CD8-positive, alpha-beta memory T cell (primary cell): ENCODE results near the gene ZNF544. TPM values are rescaled to one million over a fixed set of nuclear protein-coding genes. Genes with fewer than 3 reads are reported as not detected.

Experiments used
- CTCF ChIA-PET: fragments of 350-600 bp; sonication (Branson Sonifier 250); formaldehyde crosslinking; loops from one replicate; lab custom pipeline; 2021; ENCODE audit warnings: antibody characterized with exemption; lab: Charles Lee
- POLR2A ChIA-PET: fragments of 350-600 bp; sonication (Branson Sonifier 250); formaldehyde crosslinking; loops from one replicate; lab custom pipeline; 2021; ENCODE audit warnings: antibody characterized with exemption; lab: Charles Lee
- DNase-seq, 5 donors: peaks; one replicate each; pipeline versions ENCODE4 v3.0.0 to v3.0.0-alpha.2; 2020 to 2022; ENCODE audit warnings: mixed read lengths in 1 of 5
- H3K27ac ChIP-seq: one replicate; pipeline ENCODE4 v1.7.0; 2013; ENCODE audit warnings: low read depth, mild to moderate bottlenecking, low read length, moderate library complexity
- H3K27me3 ChIP-seq: 2 replicates; pipeline ENCODE4 v1.7.0; 2013; ENCODE audit warnings: low read length, mild to moderate bottlenecking; ENCODE audit not compliant: insufficient read depth, poor library complexity, severe bottlenecking
- H3K36me3 ChIP-seq: 2 replicates; pipeline ENCODE4 v1.7.0; 2013; ENCODE audit warnings: mild to moderate bottlenecking, low read length, moderate library complexity; ENCODE audit not compliant: insufficient read depth
- H3K4me1 ChIP-seq: 2 replicates; pipeline ENCODE4 v1.7.0; 2013; ENCODE audit warnings: mild to moderate bottlenecking, low read length, moderate library complexity; ENCODE audit not compliant: insufficient read depth
- H3K4me3 ChIP-seq: 2 replicates; pipeline ENCODE4 v1.7.0; 2013; ENCODE audit warnings: mild to moderate bottlenecking, low read length
- H3K9me3 ChIP-seq: 2 replicates; pipeline ENCODE4 v1.7.0; 2013; ENCODE audit warnings: mild to moderate bottlenecking, low read length
- H3K27ac Mint-ChIP-seq, 8 donors: one replicate each; pipeline ENCODE4 v1.8.0; 2020 to 2021; ENCODE audit warnings: mixed read lengths in 8 of 8, mild to moderate bottlenecking in 6 of 8, inconsistent platforms in 3 of 8, moderate library complexity in 3 of 8
- H3K27me3 Mint-ChIP-seq, 2 donors: one replicate each; pipeline ENCODE4 v1.8.0; 2020 to 2021; ENCODE audit warnings: mixed read lengths in 2 of 2, mild to moderate bottlenecking in 1 of 2, moderate library complexity in 1 of 2
- H3K36me3 Mint-ChIP-seq, 3 donors: one replicate each; pipeline ENCODE4 v1.8.0; 2020 to 2021; ENCODE audit warnings: mixed read lengths in 3 of 3, inconsistent platforms in 1 of 3, mild to moderate bottlenecking in 1 of 3
- H3K4me1 Mint-ChIP-seq, 3 donors: one replicate each; pipeline ENCODE4 v1.8.0; 2020 to 2021; ENCODE audit warnings: mixed read lengths in 3 of 3, inconsistent platforms in 1 of 3, mild to moderate bottlenecking in 1 of 3
- H3K4me3 Mint-ChIP-seq, 7 donors: one replicate each; pipeline ENCODE4 v1.8.0; 2020 to 2021; ENCODE audit warnings: mixed read lengths in 7 of 7, mild to moderate bottlenecking in 6 of 7, moderate library complexity in 4 of 7, inconsistent platforms in 2 of 7
- H3K9me3 Mint-ChIP-seq, 5 donors: one replicate each; pipeline ENCODE4 v1.8.0; 2020 to 2022; ENCODE audit warnings: mixed read lengths in 5 of 5, mild to moderate bottlenecking in 3 of 5, moderate library complexity in 2 of 5, inconsistent platforms in 1 of 5
- polyA plus RNA-seq: library from polyadenylated mRNA; unstranded; fragments of 300-500 nt; fragmentation: Illumina TruSeq; gene quantifications from one replicate; pipeline ENCODE4 v1.2.3, GENCODE V29; 2021
- total RNA-seq, 2 experiments: library from RNA; stranded (reverse); gene quantifications; one replicate each; pipeline ENCODE4 v1.2.3, GENCODE V29; 2021

The ZNF544 gene
- total and polyA plus RNA-seq, 3 experiments from 2014 or later = 29.2 to 56.8 (median 51.8) TPM

GRCh38 chr19:58261600-58261967 lies 32.9 kb downstream of the ZNF544 start:
- H3K4me1 Mint-ChIP-seq = peaks cover 0 to 3% (median 0%) of the 10 kb centered on the region in 3 donors
- peak overlapping the region in 1 of 7 donors; percentile 13 for H3K4me3 Mint-ChIP-seq
- Histone ChIP-seq H3K4me3 (peak overlapping the region; percentile 47), H3K4me1 (no peaks in the 10 kb centered on the region), H3K27me3 (no peaks in the 10 kb centered on the region), H3K36me3 (peaks cover 63% of the 10 kb centered on the region), H3K27ac (no peak overlapping the region), H3K9me3 (peaks cover 83% of the 10 kb centered on the region)
- CTCF ChIA-PET = no interaction called here
- H3K27ac Mint-ChIP-seq = no peak overlapping the region
- peaks cover 12 to 99% (median 98%) of the 10 kb centered on the region in 5 donors for H3K9me3 Mint-ChIP-seq
- H3K36me3 Mint-ChIP-seq = peaks cover 23 to 75% (median 75%) of the 10 kb centered on the region in 3 donors
- DNase-seq = no peak
- POLR2A ChIA-PET = no interaction called here
- H3K27me3 Mint-ChIP-seq = no peaks in the 10 kb centered on the region

GRCh38 chr19:58261968-58262921 lies 33.5 kb downstream of the ZNF544 start:
- ChIA-PET CTCF (no interaction called here), POLR2A (no interaction called here)
- Mint-ChIP-seq H3K4me3 (no peak overlapping the region), H3K9me3 (peaks cover 11 to 99% (median 97%) of the 10 kb centered on the region in 5 donors), H3K36me3 (peaks cover 21 to 73% (median 72%) of the 10 kb centered on the region in 3 donors), H3K27me3 (no peaks in the 10 kb centered on the region), H3K27ac (no peak overlapping the region), H3K4me1 (peaks cover 0 to 3% (median 0%) of the 10 kb centered on the region in 3 donors)
- Histone ChIP-seq H3K9me3 (peaks cover 87% of the 10 kb centered on the region), H3K4me1 (no peaks in the 10 kb centered on the region), H3K27me3 (no peaks in the 10 kb centered on the region), H3K27ac (no peak overlapping the region), H3K36me3 (peaks cover 60% of the 10 kb centered on the region), H3K4me3 (peak overlapping the region; percentile 47)
- no peak for DNase-seq

DNA sequence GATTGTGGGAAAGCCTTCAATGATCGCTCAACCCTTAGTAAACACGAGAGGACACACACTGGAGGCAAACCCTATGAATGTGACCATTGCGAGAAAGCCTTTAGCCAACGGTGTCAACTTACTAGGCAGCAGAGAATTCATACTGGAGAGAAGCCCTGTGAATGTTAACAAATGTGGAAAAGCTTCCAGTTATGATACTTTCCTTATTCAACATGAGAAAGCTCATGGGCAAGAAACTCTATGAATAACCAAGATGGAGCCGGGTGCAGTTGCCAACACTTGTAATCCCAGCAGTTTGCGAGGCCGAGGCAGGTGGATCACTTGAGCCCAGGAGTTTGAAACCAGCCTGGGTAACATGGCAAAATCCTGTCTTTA lies 34.2 kb downstream of the ZNF544 start:
- Histone ChIP-seq H3K9me3 (peaks cover 81% of the 10 kb centered on the region), H3K27me3 (no peaks in the 10 kb centered on the region), H3K4me3 (peak overlapping the region; percentile 47), H3K27ac (no peak overlapping the region), H3K4me1 (no peaks in the 10 kb centered on the region), H3K36me3 (peaks cover 54% of the 10 kb centered on the region)
- Mint-ChIP-seq H3K4me3 (no peak overlapping the region), H3K27ac (no peak overlapping the region), H3K36me3 (peaks cover 16 to 67% (median 65%) of the 10 kb centered on the region in 3 donors), H3K9me3 (peaks cover 8 to 99% (median 97%) of the 10 kb centered on the region in 5 donors), H3K27me3 (no peaks in the 10 kb centered on the region), H3K4me1 (no peaks in the 10 kb centered on the region)
- DNase-seq = no peak
- ChIA-PET POLR2A (no interaction called here), CTCF (no interaction called here)

DNA sequence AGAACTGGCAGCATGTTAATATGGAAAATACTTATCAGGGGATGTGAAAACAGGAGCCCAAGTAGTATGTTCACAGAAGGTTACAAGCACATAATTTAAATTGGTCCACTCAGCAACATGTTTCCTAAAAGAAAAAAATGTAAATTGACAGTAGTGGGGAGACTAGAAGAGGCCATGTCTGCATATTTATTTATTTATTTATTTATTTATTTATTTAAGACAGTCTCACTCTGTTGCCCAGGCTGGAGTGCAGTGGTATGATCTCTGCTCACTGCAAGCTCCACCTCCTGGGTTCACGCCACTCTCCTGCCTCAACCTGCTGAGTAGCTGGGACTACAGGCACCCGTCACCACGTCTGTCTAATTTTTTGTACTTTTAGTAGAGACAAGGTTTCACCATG lies 36.4 kb downstream of the ZNF544 start:
- H3K27ac ChIP-seq = no peak overlapping the region
- Mint-ChIP-seq H3K4me3 (no peak overlapping the region), H3K9me3 (peaks cover 0 to 96% (median 93%) of the 10 kb centered on the region in 5 donors), H3K27ac (no peak overlapping the region), H3K4me1 (no peaks in the 10 kb centered on the region), H3K36me3 (peaks cover 8 to 58% (median 58%) of the 10 kb centered on the region in 3 donors), H3K27me3 (no peaks in the 10 kb centered on the region)
- peak overlapping the region; percentile 19 for H3K4me3 ChIP-seq
- peaks cover 75% of the 10 kb centered on the region for H3K9me3 ChIP-seq
- H3K36me3 ChIP-seq = peaks cover 43% of the 10 kb centered on the region
- H3K27me3 ChIP-seq = no peaks in the 10 kb centered on the region
- no peaks in the 10 kb centered on the region for H3K4me1 ChIP-seq
- ChIA-PET CTCF (no interaction called here), POLR2A (no interaction called here)
- no peak for DNase-seq

GRCh38 chr19:58268344-58268743 lies 39.6 kb downstream of the ZNF544 start:
- POLR2A ChIA-PET = no interaction called here
- Histone ChIP-seq H3K4me1 (no peaks in the 10 kb centered on the region), H3K27me3 (no peaks in the 10 kb centered on the region), H3K9me3 (peaks cover 61% of the 10 kb centered on the region), H3K4me3 (no peak overlapping the region), H3K36me3 (peaks cover 21% of the 10 kb centered on the region), H3K27ac (no peak overlapping the region)
- CTCF ChIA-PET = no interaction called here
- Mint-ChIP-seq H3K4me1 (no peaks in the 10 kb centered on the region), H3K27me3 (no peaks in the 10 kb centered on the region), H3K27ac (no peak overlapping the region), H3K36me3 (peaks cover 9 to 52% (median 46%) of the 10 kb centered on the region in 3 donors), H3K9me3 (peaks cover 8 to 94% (median 84%) of the 10 kb centered on the region in 5 donors), H3K4me3 (no peak overlapping the region)
- DNase-seq = no peak

GRCh38 chr19:58274771-58275201 lies 46.1 kb downstream of the ZNF544 start:
- Histone ChIP-seq H3K27ac (no peak overlapping the region), H3K36me3 (peaks cover 11% of the 10 kb centered on the region), H3K9me3 (peaks cover 21% of the 10 kb centered on the region), H3K27me3 (no peaks in the 10 kb centered on the region), H3K4me3 (no peak overlapping the region), H3K4me1 (peaks cover 6% of the 10 kb centered on the region)
- no peak overlapping the region for H3K27ac Mint-ChIP-seq
- H3K9me3 Mint-ChIP-seq = peaks cover 8 to 57% (median 40%) of the 10 kb centered on the region in 5 donors
- peaks cover 18 to 56% (median 54%) of the 10 kb centered on the region in 3 donors for H3K36me3 Mint-ChIP-seq
- DNase-seq = no peak
- no peaks in the 10 kb centered on the region for H3K27me3 Mint-ChIP-seq
- H3K4me3 Mint-ChIP-seq = peak overlapping the region in 1 of 7 donors; percentile 71
- CTCF ChIA-PET = no interaction called here
- peaks cover 24 to 34% (median 28%) of the 10 kb centered on the region in 3 donors for H3K4me1 Mint-ChIP-seq
- POLR2A ChIA-PET = no interaction called here

DNA sequence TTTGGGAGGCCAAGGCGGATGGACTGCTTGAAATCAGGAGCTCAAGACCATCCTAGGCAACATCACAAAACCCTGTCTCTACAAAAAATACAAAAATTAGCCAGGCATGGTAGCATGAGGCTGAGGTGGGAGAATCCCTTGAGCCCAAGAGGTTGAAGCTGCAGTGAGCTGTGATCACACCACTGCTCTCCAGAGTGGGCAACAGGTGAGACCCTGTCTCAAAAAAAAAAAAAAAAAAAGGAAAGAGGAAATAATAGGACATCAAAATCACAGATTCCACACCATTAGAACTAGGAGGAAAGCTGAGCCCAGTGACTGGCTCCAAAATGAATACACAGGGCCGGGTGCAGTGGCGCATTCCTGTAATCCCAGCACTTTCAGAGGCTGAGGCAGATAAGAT lies 46.9 kb downstream of the ZNF544 start:
- Mint-ChIP-seq H3K36me3 (peaks cover 14 to 51% (median 51%) of the 10 kb centered on the region in 3 donors), H3K27ac (no peak overlapping the region), H3K4me3 (peak overlapping the region in 1 of 7 donors; percentile 34), H3K27me3 (no peaks in the 10 kb centered on the region), H3K4me1 (peaks cover 32 to 42% (median 36%) of the 10 kb centered on the region in 3 donors), H3K9me3 (peaks cover 8 to 49% (median 34%) of the 10 kb centered on the region in 5 donors)
- Histone ChIP-seq H3K9me3 (peaks cover 13% of the 10 kb centered on the region), H3K4me3 (no peak overlapping the region), H3K4me1 (peaks cover 12% of the 10 kb centered on the region), H3K27me3 (no peaks in the 10 kb centered on the region), H3K36me3 (peaks cover 11% of the 10 kb centered on the region), H3K27ac (no peak overlapping the region)
- no peak for DNase-seq
- POLR2A ChIA-PET = no interaction called here
- CTCF ChIA-PET = no interaction called here

- peaks cover 4% of the 10 kb centered on the region for H3K36me3 ChIP-seq
- Mint-ChIP-seq H3K4me3 (peak overlapping the region in 6 of 7 donors; percentile 5 to 98 (median 81)), H3K27ac (peak overlapping the region in 4 of 8 donors; percentile 11 to 58 (median 42)), H3K9me3 (peaks cover 0 to 33% (median 18%) of the 10 kb centered on the region in 5 donors), H3K27me3 (no peaks in the 10 kb centered on the region), H3K4me1 (peaks cover 43 to 58% (median 52%) of the 10 kb centered on the region in 3 donors), H3K36me3 (peaks cover 12 to 38% (median 34%) of the 10 kb centered on the region in 3 donors)
- peaks cover 12% of the 10 kb centered on the region for H3K4me1 ChIP-seq
- ChIA-PET POLR2A (no interaction called here), CTCF (no interaction called here)
- H3K27ac ChIP-seq = no peak overlapping the region
- no peak overlapping the region for H3K4me3 ChIP-seq
- H3K27me3 ChIP-seq = no peaks in the 10 kb centered on the region
- DNase-seq = no peak
- no peaks in the 10 kb centered on the region for H3K9me3 ChIP-seq
Observed at GRCh38 chr19:58277197-58277596, 48.5 kb downstream of the ZNF544 start.
